Astrocyte (in vitro differentiated cells and primary cell): ENCODE measurements around the gene MMP19.

ENCODE experiments used
- CTCF ChIP-seq: IDR thresholded peaks from 2 replicates; pipeline ENCODE4 v1.5.1; 2011; ENCODE audit warnings: low read depth, mild to moderate bottlenecking, inconsistent platforms, low read length, moderate library complexity; ENCODE audit not compliant: insufficient read depth
- EZH2 ChIP-seq: IDR thresholded peaks from 2 replicates; pipeline ENCODE4 v1.6.1; 2012; ENCODE audit warnings: mild to moderate bottlenecking, low read length, inconsistent platforms; ENCODE audit not compliant: insufficient read depth

GRCh38 chr12:55874443-55874842, 31.7 kb upstream of the MMP19 start:
- TF ChIP-seq CTCF (no peak), EZH2 (no peak)
